Epidermal melanocyte (primary cell): ENCODE results near the gene ZNF500.

ENCODE experiments used
- DNase-seq: peaks from one replicate; pipeline ENCODE4 v3.0.0; 2011; ENCODE audit warnings: low spot score; ENCODE audit not compliant: insufficient read length

The ZNF500 gene

DNA sequence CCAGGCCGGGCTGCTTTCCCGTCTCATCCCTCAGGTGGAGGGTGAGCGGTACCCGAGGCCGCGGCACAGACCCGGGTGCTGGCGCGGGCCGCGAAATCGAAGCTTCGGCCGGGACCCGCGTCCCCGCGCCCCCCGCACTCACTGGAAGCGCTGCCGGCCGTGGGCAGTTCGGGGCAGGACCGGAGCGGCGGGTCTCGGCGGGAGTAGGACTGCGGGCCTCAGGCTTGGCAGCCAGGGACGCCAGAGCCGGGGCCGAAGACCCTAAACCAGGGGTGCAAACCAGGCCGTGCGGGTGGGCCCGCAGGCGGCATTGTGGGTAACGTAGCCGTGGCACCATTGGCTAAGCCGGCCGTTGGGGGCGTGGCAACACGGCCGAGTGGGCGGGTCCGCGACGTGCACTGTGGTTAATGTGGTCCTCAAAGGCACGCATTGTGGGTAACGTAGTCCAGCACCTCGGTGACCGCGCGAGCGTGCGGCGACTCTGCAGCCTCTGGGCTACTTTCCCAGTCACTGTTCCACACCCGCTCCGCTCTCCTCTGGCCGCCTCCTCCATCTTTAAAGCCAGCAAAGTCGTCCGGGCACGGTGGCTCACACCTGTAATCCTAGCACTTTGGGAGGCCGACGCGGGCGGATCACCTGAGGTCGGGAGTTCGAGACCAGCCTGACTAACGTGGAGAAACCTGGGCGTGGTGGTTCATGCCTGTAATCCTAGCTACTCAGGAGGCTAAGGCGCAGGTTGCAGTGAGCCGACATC lies at the start of gene ZNF500:
ZNF500 (minus strand) TSS at position 288 of the 754 bp plus-strand sequence. CDS start 1,184 bp downstream, outside the sequence.
- DNase-seq, result peak; percentile 93

GRCh38 chr16:4814542-4815173 lies 47.7 kb upstream of the ZNF500 start:
- DNase-seq, result no peak

DNA sequence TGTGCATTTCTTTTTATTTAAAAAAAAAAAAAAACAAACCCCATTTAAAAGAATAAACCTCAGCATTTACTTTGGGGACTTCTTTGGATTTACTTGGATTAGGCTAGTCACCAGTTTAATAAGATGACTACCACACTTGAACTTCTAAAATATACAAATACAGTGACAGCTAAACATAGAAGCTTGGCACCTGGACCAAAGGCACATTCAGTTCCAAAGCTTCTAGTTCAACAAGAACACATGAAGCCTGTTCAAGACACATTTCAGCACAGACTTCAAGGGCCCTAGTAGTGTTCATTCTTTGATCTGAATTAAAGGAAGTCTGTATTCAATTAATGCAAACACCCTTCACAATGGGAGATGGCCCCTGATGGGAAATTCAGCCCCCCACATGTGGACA lies 47.1 kb upstream of the ZNF500 start:
- DNase-seq, result no peak

DNA sequence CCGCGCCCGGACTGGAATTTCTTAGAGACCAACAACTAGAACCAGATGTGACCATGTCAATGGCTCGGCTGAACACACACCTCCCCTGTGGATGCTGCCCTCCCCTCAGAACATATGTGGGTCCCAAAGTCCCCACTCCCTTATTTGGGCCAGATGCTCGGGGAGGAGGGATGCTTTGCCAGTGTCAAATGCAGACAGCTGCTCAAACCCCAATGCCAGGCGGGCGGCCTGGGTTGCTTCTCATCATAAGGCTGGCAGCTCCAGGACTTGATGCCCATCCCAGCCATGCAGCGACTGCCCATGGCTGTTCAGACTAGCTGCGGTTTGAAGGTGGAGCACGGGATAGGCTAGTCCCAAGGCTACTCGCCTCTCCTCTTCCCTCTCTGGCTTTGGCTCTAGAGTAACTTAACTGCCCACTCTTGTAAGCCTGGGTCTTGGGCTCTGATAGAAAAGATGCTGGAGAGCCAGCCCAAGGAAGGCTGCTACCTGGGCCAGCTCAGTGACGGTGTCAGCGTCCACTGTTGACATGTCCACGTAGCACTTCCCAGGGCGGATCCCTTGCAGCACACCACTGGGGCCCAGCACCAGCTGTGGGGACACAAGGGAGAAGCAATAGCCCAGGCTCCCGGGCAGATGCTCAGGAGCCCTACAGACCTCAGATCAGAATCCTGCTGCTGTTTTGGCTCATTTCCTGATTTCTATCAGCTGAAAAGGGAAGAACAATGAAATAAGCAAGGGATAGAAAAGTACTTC lies 46.5 kb upstream of the ZNF500 start:
- DNase-seq, result no peak

DNA sequence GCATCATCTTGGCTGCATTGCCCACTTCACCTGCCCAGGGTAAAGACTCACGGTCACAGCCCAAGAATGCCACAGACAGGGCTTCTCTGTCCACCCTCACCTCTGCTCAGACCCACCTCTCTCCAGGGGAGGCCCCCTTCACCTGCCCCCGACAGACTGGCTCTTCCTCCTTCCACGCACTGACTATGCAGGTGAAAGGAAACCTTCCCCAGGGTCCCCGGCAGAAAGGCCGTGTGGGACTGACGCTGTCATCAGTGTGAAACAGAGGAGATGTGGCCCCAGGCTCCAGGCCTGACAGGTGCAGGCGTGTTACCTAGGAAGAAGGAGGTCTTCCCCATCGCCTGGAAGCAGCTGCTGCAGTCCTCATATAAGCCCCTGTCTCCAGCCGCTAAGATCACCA lies 44.8 kb upstream of the ZNF500 start:
- DNase-seq, result no peak

DNA sequence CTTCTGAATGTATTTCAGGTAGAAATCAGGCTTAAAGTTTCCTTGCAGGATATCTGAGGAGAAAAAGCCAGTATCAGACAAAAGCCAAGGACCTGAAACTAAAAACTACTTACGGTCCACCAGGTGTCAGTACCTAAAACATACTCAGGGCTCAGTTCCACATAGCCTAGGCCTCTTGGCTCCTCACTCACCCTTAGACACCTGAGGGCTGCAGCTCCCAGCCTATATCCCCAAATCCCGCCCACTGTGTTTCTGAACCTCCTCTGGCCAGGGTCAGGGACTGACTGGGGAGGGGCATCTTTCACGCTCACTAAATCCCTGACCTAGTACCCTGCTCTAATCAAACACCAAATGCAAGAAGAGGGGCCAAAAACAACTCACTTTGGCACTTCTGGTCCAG lies 44.3 kb upstream of the ZNF500 start:
- no peak for DNase-seq

GRCh38 chr16:4806280-4806679 lies 39.3 kb upstream of the ZNF500 start:
- no peak for DNase-seq

GRCh38 chr16:4805231-4805630 lies 38.3 kb upstream of the ZNF500 start:
- no peak for DNase-seq

GRCh38 chr16:4803898-4804762 lies 37.2 kb upstream of the ZNF500 start:
- no peak for DNase-seq

DNA sequence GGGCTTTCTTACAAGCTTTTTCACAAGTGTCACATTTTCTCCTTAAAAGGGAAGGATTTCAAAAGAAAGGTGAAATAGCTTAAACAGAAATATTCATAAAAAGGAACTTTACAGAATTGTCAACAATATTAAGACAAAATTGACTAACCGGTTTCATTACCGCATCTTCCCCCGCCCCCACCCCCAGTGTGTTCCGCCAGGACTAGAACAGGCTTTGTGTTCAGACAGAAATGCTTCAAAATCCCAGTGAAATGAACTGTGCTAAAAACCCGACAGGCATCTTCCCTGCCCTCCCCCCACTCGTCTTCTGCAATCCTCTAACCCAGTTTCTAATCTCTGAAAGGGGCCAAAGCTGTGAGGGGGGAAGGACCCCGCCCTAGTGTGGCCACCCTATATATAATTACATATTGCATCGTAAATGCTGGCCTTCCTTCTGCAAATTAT lies 36.5 kb upstream of the ZNF500 start:
- no peak for DNase-seq

GRCh38 chr16:4802659-4803287 lies 35.8 kb upstream of the ZNF500 start:
- peak; percentile 94 for DNase-seq

- no peak for DNase-seq
These were observed 35.1 kb upstream of the ZNF500 start, which contains the start of gene ROGDI for GRCh38 chr16:4801962-4802658. Gene ROGDI, minus strand, starts transcription at chr16:4802633. Its CDS starts 62 bp downstream, at chr16:4802571.

DNA sequence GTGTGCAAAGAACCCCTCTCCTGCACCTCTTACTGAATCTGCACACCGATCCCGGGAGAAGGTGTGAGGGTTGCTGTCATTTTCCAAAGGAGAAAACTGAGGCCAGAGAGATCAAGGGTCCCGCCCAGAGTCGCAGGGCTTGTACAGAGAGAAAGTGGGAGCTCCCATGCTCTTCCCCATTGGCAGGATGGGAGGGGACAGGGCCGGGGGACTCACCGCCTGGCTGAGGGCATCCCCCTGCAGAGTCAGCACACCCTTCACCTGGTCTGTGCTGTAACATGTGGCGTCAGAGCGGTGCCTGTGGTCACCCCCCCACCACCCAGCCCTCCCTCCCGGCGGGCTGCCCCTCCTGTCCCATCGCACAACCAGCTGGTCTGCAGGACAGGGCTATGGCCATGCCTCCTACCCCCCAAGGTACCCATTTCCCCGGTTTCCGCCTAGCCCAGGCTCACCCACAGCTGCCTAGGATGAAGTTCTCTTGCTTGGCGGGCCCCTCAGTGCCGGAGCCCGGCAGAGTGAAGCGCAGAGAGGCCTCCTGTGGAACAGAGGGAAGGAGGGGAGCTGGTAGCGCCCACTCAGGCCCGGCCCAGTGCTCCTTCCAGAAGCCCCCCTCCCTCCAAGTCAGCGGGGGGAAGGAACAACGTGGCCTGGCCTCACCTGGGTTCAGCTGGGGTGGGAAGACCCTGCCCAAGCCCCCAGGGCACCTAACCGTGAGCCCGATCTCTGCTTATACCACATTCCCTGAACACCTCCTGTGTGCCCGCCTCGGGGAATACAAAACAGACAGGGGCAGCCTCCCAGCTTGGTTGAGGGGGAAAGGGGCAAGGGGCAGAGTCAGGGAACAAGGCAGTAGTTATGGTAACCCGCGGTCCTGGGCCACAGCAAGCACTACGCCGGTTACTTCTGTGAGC lies 34.3 kb upstream of the ZNF500 start:
- DNase-seq, result no peak

- no peak for DNase-seq
These were observed 33.5 kb upstream of the ZNF500 start for GRCh38 chr16:4800290-4801041.

DNA sequence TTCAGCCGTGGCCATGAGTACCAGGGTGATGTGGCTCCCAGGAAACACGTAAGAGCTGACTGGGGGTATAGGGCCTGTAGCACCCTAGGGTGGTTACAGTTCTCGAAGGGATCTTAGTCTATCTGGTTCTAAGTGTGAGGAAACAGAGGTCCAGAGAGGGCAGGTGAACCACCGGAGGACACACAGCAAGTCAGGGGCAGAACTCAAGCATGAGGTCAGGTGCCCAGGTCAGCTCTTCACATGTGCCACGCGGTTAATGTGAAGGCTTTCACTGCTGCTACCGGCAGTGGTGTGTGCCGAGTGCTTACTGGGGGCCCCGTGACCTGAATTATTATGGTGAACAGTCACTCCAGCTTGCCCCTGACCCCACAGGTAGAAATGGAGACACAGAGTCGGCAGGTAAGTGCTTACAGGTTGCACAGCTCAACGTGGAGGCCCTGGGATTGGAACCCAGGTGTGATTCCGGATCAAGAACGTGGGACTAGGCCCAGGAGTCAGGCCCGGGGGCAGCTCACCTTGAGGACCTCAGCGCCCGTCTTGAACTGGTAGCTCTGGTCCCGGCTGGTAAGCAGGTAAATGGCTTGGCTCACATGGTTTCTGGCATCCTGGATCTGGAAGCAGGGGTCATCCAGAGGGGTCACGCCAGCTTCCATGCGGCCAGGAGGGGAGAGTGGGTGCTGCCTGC lies 32.4 kb upstream of the ZNF500 start:
- DNase-seq, result no peak

DNA sequence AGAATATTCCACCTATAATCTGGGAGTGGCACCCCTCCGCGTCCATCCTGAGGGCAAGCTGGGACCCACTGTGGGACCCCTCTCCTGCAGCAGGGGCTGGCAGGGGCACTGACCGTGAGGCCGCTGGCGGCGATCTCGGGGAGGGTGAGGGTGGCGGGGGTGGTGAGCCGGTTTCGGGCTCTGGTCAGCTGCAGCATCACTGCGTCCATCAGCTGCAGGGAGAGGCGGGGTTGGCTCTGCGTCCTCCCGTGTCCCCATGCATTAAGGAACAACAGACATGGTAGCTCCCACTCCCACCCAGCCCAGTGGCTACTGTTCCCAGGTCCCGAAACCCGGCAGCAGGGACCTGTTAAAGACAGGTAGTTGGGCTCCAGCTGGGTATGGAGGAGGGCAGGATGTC lies 31.5 kb upstream of the ZNF500 start:
- DNase-seq, result no peak

GRCh38 chr16:4797805-4798252 lies 30.9 kb upstream of the ZNF500 start:
- DNase-seq, result no peak
